ENCODE results near the gene OR2A42. TPM values are rescaled to one million over a fixed set of nuclear protein-coding genes. Genes with fewer than 3 reads are reported as not detected.
"Not testable (repeated sequence)": the region's sequence is repeated elsewhere in the genome, so short reads cannot be mapped to it uniquely, and the experiment has no call there.

The OR2A42 gene
- polyA plus RNA-seq, 1 of the 3 experiments (the other 2 are of a cell fraction) = not detected

DNA sequence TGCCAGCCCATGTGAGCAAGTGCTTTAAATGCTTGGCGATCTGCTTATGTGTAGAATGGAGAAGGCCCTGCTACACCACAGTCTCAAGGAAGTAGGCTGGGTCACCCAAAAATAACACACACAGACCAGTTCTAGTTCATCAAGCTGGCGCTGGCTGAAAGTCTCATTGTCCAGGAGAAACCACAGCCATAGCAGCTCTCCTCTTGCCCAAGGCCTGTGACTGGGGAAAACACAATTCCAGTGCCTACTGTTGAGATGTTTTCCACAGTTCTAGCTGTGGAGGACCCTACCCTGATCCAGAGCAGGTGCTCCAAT lies 60.3 kb downstream of the OR2A42 start:
- H4K20me1 ChIP-seq (ENCODE audit: insufficient read depth); H3K4me2 ChIP-seq; H3K27ac ChIP-seq (ENCODE audit: low read depth in 2 of 2, low read length in 1 of 2); H3K27me3 ChIP-seq (ENCODE audit: insufficient read depth); CTCF ChIA-PET; H3K9me2 ChIP-seq; POLR2A ChIA-PET; H3K36me3 ChIP-seq (replicated peaks in 1 of 2; ENCODE audit: control insufficient read depth in 1 of 2, insufficient read depth in 2 of 2, low read length in 1 of 2); H2AFZ ChIP-seq (ENCODE audit: low read depth); H3K79me2 ChIP-seq (ENCODE audit: insufficient read depth); DNase-seq; H3F3A ChIP-seq (replicated peaks; ENCODE audit: insufficient read depth); H3K9me3 ChIP-seq; H3K9ac ChIP-seq; H3K4me1 ChIP-seq (ENCODE audit: control insufficient read depth in 1 of 2, insufficient read depth in 2 of 2, low read depth in 1 of 2, low read length in 1 of 2); H3K4me3 ChIP-seq (ENCODE audit: low read depth in 2 of 2, low read length in 1 of 2): not testable (repeated sequence)
- WGBS (ENCODE audit: low lambda C conversion rate) = 14% methylated on average over 1 of the region's 2 CpGs

GRCh38 chr7:144178380-144179164 lies 60.8 kb downstream of the OR2A42 start:
- H3K27ac ChIP-seq (ENCODE audit: low read depth in 2 of 2, low read length in 1 of 2); H3K9me3 ChIP-seq; H4K20me1 ChIP-seq (ENCODE audit: insufficient read depth); POLR2A ChIA-PET; H3F3A ChIP-seq (replicated peaks; ENCODE audit: insufficient read depth); H3K27me3 ChIP-seq (ENCODE audit: insufficient read depth); DNase-seq; H3K9ac ChIP-seq; H3K79me2 ChIP-seq (ENCODE audit: insufficient read depth); H3K4me2 ChIP-seq; H2AFZ ChIP-seq (ENCODE audit: low read depth); H3K36me3 ChIP-seq (replicated peaks in 1 of 2; ENCODE audit: control insufficient read depth in 1 of 2, insufficient read depth in 2 of 2, low read length in 1 of 2); H3K4me1 ChIP-seq (ENCODE audit: control insufficient read depth in 1 of 2, insufficient read depth in 2 of 2, low read depth in 1 of 2, low read length in 1 of 2); H3K9me2 ChIP-seq: not testable (repeated sequence)
- CTCF ChIA-PET = interaction anchor here (0.7 to 1.7 kb wide), 3 partner anchors 11 to 213 kb away, joined by 3 to 14 read pairs (median 3); no protein-coding TSS in a partner anchor
- WGBS (ENCODE audit: low lambda C conversion rate) = 5% methylated on average over 3 of the region's 10 CpGs
- TF ChIP-seq SMC3 (IDR thresholded peaks at IDR 0.05; ENCODE audit: low read depth, low read length) = peak; percentile 23; the same call in 1 of the 2 replicates
- peak; percentile 36 for TF ChIP-seq RAD21 (IDR thresholded peaks at IDR 0.05; ENCODE audit: low read length)
- TF ChIP-seq, protein P1, sequence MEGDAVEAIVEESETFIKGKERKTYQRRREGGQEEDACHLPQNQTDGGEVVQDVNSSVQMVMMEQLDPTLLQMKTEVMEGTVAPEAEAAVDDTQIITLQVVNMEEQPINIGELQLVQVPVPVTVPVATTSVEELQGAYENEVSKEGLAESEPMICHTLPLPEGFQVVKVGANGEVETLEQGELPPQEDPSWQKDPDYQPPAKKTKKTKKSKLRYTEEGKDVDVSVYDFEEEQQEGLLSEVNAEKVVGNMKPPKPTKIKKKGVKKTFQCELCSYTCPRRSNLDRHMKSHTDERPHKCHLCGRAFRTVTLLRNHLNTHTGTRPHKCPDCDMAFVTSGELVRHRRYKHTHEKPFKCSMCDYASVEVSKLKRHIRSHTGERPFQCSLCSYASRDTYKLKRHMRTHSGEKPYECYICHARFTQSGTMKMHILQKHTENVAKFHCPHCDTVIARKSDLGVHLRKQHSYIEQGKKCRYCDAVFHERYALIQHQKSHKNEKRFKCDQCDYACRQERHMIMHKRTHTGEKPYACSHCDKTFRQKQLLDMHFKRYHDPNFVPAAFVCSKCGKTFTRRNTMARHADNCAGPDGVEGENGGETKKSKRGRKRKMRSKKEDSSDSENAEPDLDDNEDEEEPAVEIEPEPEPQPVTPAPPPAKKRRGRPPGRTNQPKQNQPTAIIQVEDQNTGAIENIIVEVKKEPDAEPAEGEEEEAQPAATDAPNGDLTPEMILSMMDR (IDR thresholded peaks at IDR 0.05) = peak; percentile 69
- H3K4me3 ChIP-seq (ENCODE audit: low read depth in 2 of 2, low read length in 1 of 2) = 0 out of 4 replicates have a peak overlapping the region, but pooled peaks of 1 of the 2 experiments have one; percentile 29

Other genes starting within 250 kb of the OR2A42 start
- not detected in 2 replicates for gene OR6B1, start 239.3 kb downstream of the OR2A42 start, polyA plus RNA-seq (2012; rRNA removed)
- not detected in 2 replicates for gene OR2A5, start 190.7 kb downstream of the OR2A42 start, polyA plus RNA-seq (2012; rRNA removed)
- gene OR2A25, start 169.8 kb downstream of the OR2A42 start, polyA plus RNA-seq (2012; rRNA removed) = not detected in 2 replicates
- gene OR2A12, start 153.3 kb downstream of the OR2A42 start, polyA plus RNA-seq (2012; rRNA removed) = not detected in 2 replicates
- not detected in 2 replicates for gene OR2A2, start 130.0 kb downstream of the OR2A42 start, polyA plus RNA-seq (2012; rRNA removed)
- not detected in 2 replicates for gene OR2A14, start 116.4 kb downstream of the OR2A42 start, polyA plus RNA-seq (2012; rRNA removed)
- gene CTAGE4, start 56.1 kb downstream of the OR2A42 start, polyA plus RNA-seq (2012; rRNA removed) = not detected in 2 replicates
- 0.02 TPM in 1 of 2 replicates, not detected in the other for gene ARHGEF35, start 43.8 kb downstream of the OR2A42 start, polyA plus RNA-seq (2012; rRNA removed)
- gene OR2A7, start 25.2 kb upstream of the OR2A42 start, polyA plus RNA-seq (2012; rRNA removed) = not detected in 2 replicates
- gene CTAGE8, start 29.7 kb upstream of the OR2A42 start, polyA plus RNA-seq (2012; rRNA removed) = not detected in 2 replicates
- not detected in 2 replicates for gene OR2A1, start 72.8 kb upstream of the OR2A42 start, polyA plus RNA-seq (2012; rRNA removed)
- 0.02 and 0.07 TPM in 2 replicates for gene ARHGEF5, start 115.8 kb upstream of the OR2A42 start, polyA plus RNA-seq (2012; rRNA removed)
- not detected in 2 replicates for gene NOBOX, start 164.1 kb upstream of the OR2A42 start, polyA plus RNA-seq (2012; rRNA removed)

All from SK-N-SH (cell line).